NCI-H2196 (cell line): ENCODE results near the gene CDK4.

Source experiments
- DNase-seq: peaks from one replicate; lab custom pipeline; 2025; ENCODE audit not compliant: unreplicated experiment; lab: John Stamatoyannopoulos, UW

The CDK4 gene

DNA sequence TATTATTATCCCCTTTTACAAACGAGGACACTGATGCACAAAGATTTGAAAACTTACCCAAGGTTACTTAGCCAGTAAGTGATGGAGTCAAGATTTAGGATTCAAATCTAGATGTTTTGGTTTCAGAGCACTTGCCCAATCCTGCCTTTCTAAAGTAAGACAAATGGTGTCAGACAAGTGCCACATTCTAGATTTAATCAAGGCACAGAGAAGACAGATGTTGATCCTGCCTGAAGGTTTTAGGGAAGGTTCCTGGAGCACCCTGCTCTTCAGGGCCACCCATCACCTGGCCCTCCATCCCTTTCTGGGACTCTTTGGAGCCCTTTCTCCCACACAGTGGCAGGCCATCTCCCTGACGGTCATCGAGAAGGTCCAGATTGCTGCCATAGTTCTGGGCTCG is 5.7 kb upstream of the CDK4 start:
- DNase-seq = no peak

- peak; percentile 30 for DNase-seq
Observed at GRCh38 chr12:57756406-57757341, 4.6 kb upstream of the CDK4 start.

GRCh38 chr12:57755454-57756372 is 3.6 kb upstream of the CDK4 start:
- no peak for DNase-seq

DNA sequence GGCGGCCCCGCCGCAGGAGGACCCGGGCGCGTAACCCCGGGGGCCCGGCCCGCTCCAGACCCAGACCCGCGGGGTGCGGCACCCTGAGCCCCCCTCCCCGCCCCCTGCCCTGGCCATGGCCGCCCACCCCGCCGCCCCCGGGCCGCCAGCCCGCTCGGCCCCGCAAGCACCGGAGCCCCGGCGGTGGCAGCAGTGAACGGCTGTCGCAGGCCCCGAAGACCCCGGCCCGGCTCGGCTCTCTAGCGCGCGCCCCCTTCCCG is 3.0 kb upstream of the CDK4 start:
- no peak for DNase-seq

GRCh38 chr12:57754411-57755193 is 2.5 kb upstream of the CDK4 start, which contains the start of gene MARCHF9:
Gene MARCHF9, plus strand, starts transcription at chr12:57755103. Its CDS starts 426 bp downstream, at chr12:57755529.
- peak; percentile 86 for DNase-seq

GRCh38 chr12:57753756-57754337 is 1.7 kb upstream of the CDK4 start:
- DNase-seq = no peak

- no peak for DNase-seq
Observed at GRCh38 chr12:57752668-57753000, 524 bp upstream of the CDK4 start.

GRCh38 chr12:57751432-57751787 is 700 bp downstream of the CDK4 start:
- no peak for DNase-seq

DNA sequence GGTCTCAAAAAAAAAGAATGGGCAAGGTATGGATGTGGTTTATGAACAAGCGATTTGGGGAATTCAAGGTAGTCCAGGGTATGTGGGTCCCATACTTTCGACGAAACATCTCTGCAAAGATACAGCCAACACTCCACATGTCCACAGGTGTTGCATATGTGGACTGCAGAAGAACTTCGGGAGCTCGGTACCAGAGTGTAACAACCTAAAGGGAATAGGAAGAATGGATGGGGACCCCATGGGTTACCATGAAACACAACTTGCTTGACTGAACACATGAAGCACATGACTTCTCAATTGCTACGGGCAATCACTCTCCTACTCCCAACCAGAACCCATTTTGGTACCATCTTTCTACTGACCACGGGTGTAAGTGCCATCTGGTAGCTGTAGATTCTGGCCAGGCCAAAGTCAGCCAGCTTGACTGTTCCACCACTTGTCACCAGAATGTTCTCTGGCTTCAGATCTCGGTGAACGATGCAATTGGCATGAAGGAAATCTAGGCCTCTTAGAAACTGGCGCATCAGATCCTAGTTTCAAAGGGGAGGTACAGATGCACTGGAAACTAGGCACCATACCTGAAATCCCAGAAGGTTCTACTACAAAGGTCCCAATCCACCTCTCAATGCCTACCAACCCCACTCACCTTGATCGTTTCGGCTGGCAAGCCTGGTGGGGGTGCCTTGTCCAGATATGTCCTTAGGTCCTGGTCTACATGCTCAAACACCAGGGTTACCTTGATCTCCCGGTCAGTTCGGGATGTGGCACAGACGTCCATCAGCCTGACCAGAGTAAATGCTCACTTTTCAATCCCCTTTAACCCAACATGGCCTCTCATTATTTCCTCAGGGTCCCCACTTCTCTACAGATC is 1.3 kb downstream of the CDK4 start:
- no peak for DNase-seq

DNA sequence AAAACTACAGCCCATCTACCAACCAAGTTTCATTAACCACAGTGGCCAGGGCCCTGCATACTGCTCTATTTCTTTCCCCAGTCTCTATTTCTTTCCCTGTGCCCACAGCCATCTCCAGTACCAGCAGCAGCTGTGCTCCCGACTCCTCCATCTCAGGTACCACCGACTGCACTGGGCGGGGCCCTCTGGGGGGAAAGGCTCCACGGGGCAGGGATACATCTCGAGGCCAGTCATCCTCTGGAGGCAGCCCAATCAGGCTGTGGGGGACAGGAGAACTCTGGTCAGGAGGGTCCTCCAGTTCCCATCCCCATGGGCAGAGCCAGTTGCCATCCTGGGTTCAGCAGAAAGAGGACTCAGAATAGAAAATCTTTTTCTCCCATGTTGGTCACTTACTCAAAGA is 3.0 kb downstream of the CDK4 start:
- DNase-seq = no peak

DNA sequence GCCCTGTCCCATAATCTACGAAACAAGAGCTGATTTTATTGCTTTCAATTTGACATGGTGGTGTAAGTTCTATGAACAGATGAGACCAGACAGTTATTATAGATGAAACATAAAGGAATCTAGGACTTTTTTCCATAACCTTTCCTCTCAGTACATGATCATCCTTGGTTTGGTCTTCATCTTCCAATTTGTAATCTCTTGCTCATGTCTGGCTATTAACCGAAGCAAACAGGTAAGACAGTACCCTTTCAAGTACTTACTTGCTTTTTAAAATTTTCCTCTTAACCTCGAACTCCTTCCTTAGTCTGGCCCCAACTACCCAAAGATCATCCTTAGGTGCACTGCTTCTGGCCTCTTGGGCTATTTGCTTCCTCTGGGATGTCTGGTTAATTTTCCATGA is 6.1 kb downstream of the CDK4 start:
- no peak for DNase-seq

GRCh38 chr12:57745485-57745881 is 6.6 kb downstream of the CDK4 start:
- DNase-seq = no peak

DNA sequence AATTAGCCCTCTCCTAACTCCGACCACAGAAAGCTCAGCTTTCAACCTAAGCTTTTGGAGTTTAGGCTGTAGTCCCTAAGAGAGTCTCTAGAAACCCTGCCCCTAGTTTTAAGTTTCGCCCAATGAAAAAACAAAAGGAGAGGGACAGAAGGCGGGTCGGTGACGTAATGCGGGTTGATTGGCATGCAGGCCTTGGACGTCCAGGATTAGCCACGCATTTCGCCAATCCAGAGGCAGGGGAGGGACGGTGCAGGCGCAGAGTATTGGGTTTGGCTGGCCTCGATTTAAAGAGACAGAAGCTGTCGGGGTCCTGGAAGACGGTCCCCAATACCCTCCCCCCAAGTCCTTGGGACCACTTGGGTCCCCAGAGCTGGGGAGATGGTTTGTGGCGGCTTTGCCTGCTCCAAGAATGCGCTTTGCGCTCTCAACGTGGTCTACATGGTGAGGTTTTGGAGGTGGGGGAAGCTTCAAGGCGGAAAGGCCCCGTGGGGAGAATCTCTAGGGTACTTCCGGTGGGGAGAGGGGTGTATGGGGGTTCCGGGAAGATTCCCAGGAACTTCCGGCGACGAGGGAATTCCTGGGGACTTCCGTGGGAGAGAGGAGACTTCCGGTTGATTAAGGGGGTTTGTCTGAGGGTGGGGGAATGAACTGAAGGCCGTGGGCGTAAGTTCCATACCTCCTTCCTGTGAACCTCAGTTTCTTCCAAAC is 7.2 kb downstream of the CDK4 start, which contains the start of gene TSPAN31:
Gene TSPAN31, plus strand, starts transcription at position 263 of the 708 bp plus-strand sequence. Its CDS starts 116 bp downstream, at position 379.
- DNase-seq = peak; percentile 96

GRCh38 chr12:57744194-57744776 is 7.8 kb downstream of the CDK4 start:
- peak; percentile 92 for DNase-seq

DNA sequence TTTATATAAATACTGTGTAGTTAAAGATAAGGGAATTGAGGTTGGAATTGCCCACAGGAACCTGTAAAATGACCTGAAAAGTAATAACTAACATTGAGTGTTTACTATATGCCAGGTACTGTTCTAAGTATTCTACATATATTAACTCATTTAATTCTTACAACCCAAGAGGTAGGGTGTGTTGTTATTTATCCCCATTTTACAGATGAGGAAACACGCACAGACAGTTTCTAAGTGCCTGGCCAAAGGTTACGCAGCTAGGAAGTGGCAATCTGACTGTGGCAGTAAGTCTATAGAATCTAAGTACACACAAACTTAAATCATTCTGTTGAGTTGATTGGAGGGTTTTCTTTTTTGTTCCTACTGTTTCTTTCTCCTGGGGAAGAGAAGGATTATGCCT is 8.3 kb downstream of the CDK4 start:
- no peak for DNase-seq

- no peak for DNase-seq
Observed at GRCh38 chr12:57741844-57742738, 10.0 kb downstream of the CDK4 start.

- no peak for DNase-seq
Observed at GRCh38 chr12:57741413-57741789, 10.7 kb downstream of the CDK4 start.
